NCI-H2196 (cell line): ENCODE results near the gene AARSD1.
"Not testable (repeated sequence)": the region's sequence is repeated elsewhere in the genome, so short reads cannot be mapped to it uniquely, and the experiment has no call there.

ENCODE experiments used
- DNase-seq: peaks from one replicate; lab custom pipeline; 2025; ENCODE audit not compliant: unreplicated experiment; lab: John Stamatoyannopoulos, UW

The AARSD1 gene

GRCh38 chr17:42964161-42964932 is at the start of gene AARSD1:
AARSD1 (minus strand) TSS chr17:42964454; CDS start chr17:42964440, 14 bp downstream.
- DNase-seq = peak; percentile 76

GRCh38 chr17:43013296-43013695 is 49.0 kb upstream of the AARSD1 start:
- DNase-seq = no peak

GRCh38 chr17:43011728-43012472 is 47.6 kb upstream of the AARSD1 start:
- DNase-seq = no peak

- DNase-seq = peak; percentile 6
These were observed 46.5 kb upstream of the AARSD1 start for GRCh38 chr17:43010667-43011308.

GRCh38 chr17:43006639-43007551 is 42.6 kb upstream of the AARSD1 start, which contains the start of gene IFI35:
IFI35 (plus strand) TSS chr17:43006784; CDS start chr17:43006948, 164 bp downstream.
- peak; percentile 60 for DNase-seq

GRCh38 chr17:43003542-43004172 is 39.4 kb upstream of the AARSD1 start:
- no peak for DNase-seq

- DNase-seq = not testable (repeated sequence)
These were observed 36.6 kb upstream of the AARSD1 start for GRCh38 chr17:43000894-43001293.

GRCh38 chr17:42999003-42999525 is 34.8 kb upstream of the AARSD1 start:
- DNase-seq = no peak

- DNase-seq = peak; percentile 90
These were observed 34.0 kb upstream of the AARSD1 start, which contains the start of gene RPL27 for GRCh38 chr17:42997984-42998938. RPL27 (plus strand) TSS chr17:42998419; CDS start chr17:42998751, 332 bp downstream.

GRCh38 chr17:42997390-42997983 is 33.2 kb upstream of the AARSD1 start:
- DNase-seq = no peak

GRCh38 chr17:42993913-42994312 is 29.7 kb upstream of the AARSD1 start:
- DNase-seq = not testable (repeated sequence)

- DNase-seq = no peak
These were observed 28.6 kb upstream of the AARSD1 start for GRCh38 chr17:42992872-42993271.

GRCh38 chr17:42991471-42991870 is 27.2 kb upstream of the AARSD1 start:
- no peak for DNase-seq

GRCh38 chr17:42989726-42990652 is 25.7 kb upstream of the AARSD1 start:
- no peak for DNase-seq

GRCh38 chr17:42989141-42989540 is 24.9 kb upstream of the AARSD1 start:
- no peak for DNase-seq

GRCh38 chr17:42985225-42985624 is 21.0 kb upstream of the AARSD1 start:
- no peak for DNase-seq

- no peak for DNase-seq
These were observed 18.0 kb upstream of the AARSD1 start for GRCh38 chr17:42982266-42982665.
